Measurements from ENCODE around the gene GOLIM4.

- TF ChIP-seq CREB1 (IDR thresholded peaks at IDR 0.05; ENCODE audit: low read depth), result no peak
- TF ChIP-seq YY1 (IDR thresholded peaks at IDR 0.05; ENCODE audit: low read depth), result 0 out of 2 replicates have a peak, but pooled peaks have one; percentile 12
- peak; percentile 76 for TF ChIP-seq MAX (IDR thresholded peaks at IDR 0.05)
- no peak for TF ChIP-seq EP300 (IDR thresholded peaks at IDR 0.05; ENCODE audit: borderline replicate concordance)
Measured at GRCh38 chr3:168094877-168095610, 680 bp downstream of the GOLIM4 start.

Measured in Ishikawa (cell line).